Activated CD4-positive, alpha-beta T cell treated with anti-CD3 and anti-CD28 coated beads for 36 hours (primary cell): ENCODE measurements around the gene FAM234B. TPM values are rescaled to one million over a fixed set of nuclear protein-coding genes. Genes with fewer than 3 reads are reported as not detected.

Experiments
- ATAC-seq: fragments of 200-7000 bp; cut with Tn5 transposase; one replicate; pipeline ENCODE4 v1.10.0; 2021; ENCODE audit warnings: mild to moderate bottlenecking, moderate library complexity
- CTCF ChIA-PET: fragments of 350-600 bp; sonication (Branson Sonifier 250); formaldehyde crosslinking; loops from one replicate; lab custom pipeline; 2021; ENCODE audit warnings: antibody characterized with exemption; lab: Charles Lee
- POLR2A ChIA-PET: fragments of 350-600 bp; sonication (Branson Sonifier 250); formaldehyde crosslinking; loops from one replicate; lab custom pipeline; 2021; ENCODE audit warnings: antibody characterized with exemption, inconsistent platforms; lab: Charles Lee
- DNase-seq: peaks from one replicate; pipeline ENCODE4 v3.0.0-alpha.2; 2020
- H3K27ac Mint-ChIP-seq: one replicate; pipeline ENCODE4 v1.8.0; 2021; ENCODE audit warnings: mixed read lengths
- H3K27me3 Mint-ChIP-seq: one replicate; pipeline ENCODE4 v1.8.0; 2021; ENCODE audit warnings: mixed read lengths
- H3K36me3 Mint-ChIP-seq: one replicate; pipeline ENCODE4 v1.8.0; 2021; ENCODE audit warnings: low read depth, mixed read lengths
- H3K4me1 Mint-ChIP-seq: one replicate; pipeline ENCODE4 v1.8.0; 2021; ENCODE audit warnings: mixed read lengths
- H3K4me3 Mint-ChIP-seq: one replicate; pipeline ENCODE4 v1.8.0; 2021; ENCODE audit warnings: mild to moderate bottlenecking, moderate library complexity, mixed read lengths
- H3K9me3 Mint-ChIP-seq: one replicate; pipeline ENCODE4 v1.8.0; 2021; ENCODE audit warnings: low read depth, mixed read lengths
- intact Hi-C, 2 experiments: fragments of 100-400 bp; cut with DNase I in 1 of 2; cut with micrococcal nuclease in 1 of 2; formaldehyde crosslinking; loops; one replicate each; pipeline versions ENCODE4 v1.14.2 to v1.15.1; 2022 to 2024; cut with DNase I, micrococcal nuclease
- total RNA-seq, 2 experiments: library from RNA; stranded (reverse); gene quantifications; one replicate each; pipeline ENCODE4 v1.2.3, GENCODE V29; 2021

FAM234B gene
- total RNA-seq, 2 experiments from 2014 or later = 11.1 to 12.2 TPM

GRCh38 chr12:13116259-13116658 lies 72.1 kb downstream of the FAM234B start:
- Mint-ChIP-seq H3K27me3 (peaks cover 5% of the 10 kb centered on the region), H3K27ac (no peak overlapping the region), H3K4me1 (no peaks in the 10 kb centered on the region), H3K4me3 (no peak overlapping the region), H3K9me3 (no peaks in the 10 kb centered on the region), H3K36me3 (no peaks in the 10 kb centered on the region)
- intact Hi-C loops = no loop called here
- POLR2A ChIA-PET = no interaction called here
- ATAC-seq (no peak), DNase-seq (no peak)
- CTCF ChIA-PET = interaction anchor here (1.6 kb wide), 1 partner anchor 69 kb away, joined by 4 read pairs; no protein-coding TSS in a partner anchor

- Mint-ChIP-seq H3K4me1 (no peaks in the 10 kb centered on the region), H3K36me3 (no peaks in the 10 kb centered on the region), H3K9me3 (no peaks in the 10 kb centered on the region), H3K27me3 (peaks cover 4% of the 10 kb centered on the region), H3K4me3 (no peak overlapping the region), H3K27ac (no peak overlapping the region)
- ChIA-PET CTCF (interaction anchor here (0.7 to 0.8 kb wide), 2 partner anchors 99 to 166 kb away, joined by 3 read pairs; no protein-coding TSS in a partner anchor), POLR2A (no interaction called here)
- intact Hi-C loops = no loop called here
- ATAC-seq = no peak
- no peak for DNase-seq
Measured at GRCh38 chr12:13117029-13117428, 72.8 kb downstream of the FAM234B start.

- POLR2A ChIA-PET = interaction anchor here (0.6 kb wide), 1 partner anchor 53 kb away, joined by 3 read pairs; no protein-coding TSS in a partner anchor
- no peaks in the 10 kb centered on the region for H3K9me3 Mint-ChIP-seq
Measured at GRCh38 chr12:13119826-13120225, 75.6 kb downstream of the FAM234B start.

GRCh38 chr12:13120413-13120812 lies 76.2 kb downstream of the FAM234B start:
- POLR2A ChIA-PET = no interaction called here
- intact Hi-C loops = no loop called here
- CTCF ChIA-PET = interaction anchor here (0.7 kb wide), 1 partner anchor 207 kb away, joined by 3 read pairs; no protein-coding TSS in a partner anchor
- no peaks in the 10 kb centered on the region for H3K4me1 Mint-ChIP-seq
- ATAC-seq (no peak), DNase-seq (no peak)
- H3K9me3 Mint-ChIP-seq = no peaks in the 10 kb centered on the region
- no peak overlapping the region for H3K27ac Mint-ChIP-seq
- no peaks in the 10 kb centered on the region for H3K36me3 Mint-ChIP-seq
- H3K4me3 Mint-ChIP-seq = no peak overlapping the region
- no peaks in the 10 kb centered on the region for H3K27me3 Mint-ChIP-seq

More at GRCh38 chr12:13119826-13120225, 75.6 kb downstream of the FAM234B start:
- Mint-ChIP-seq H3K27ac (no peak overlapping the region), H3K4me1 (no peaks in the 10 kb centered on the region), H3K27me3 (no peaks in the 10 kb centered on the region), H3K36me3 (no peaks in the 10 kb centered on the region), H3K4me3 (no peak overlapping the region)
- no peak for ATAC-seq
- intact Hi-C loops = no loop called here
- no peak for DNase-seq
- CTCF ChIA-PET = no interaction called here

GRCh38 chr12:13121568-13121967 lies 77.4 kb downstream of the FAM234B start:
- Mint-ChIP-seq H3K27ac (no peak overlapping the region), H3K27me3 (no peaks in the 10 kb centered on the region), H3K9me3 (no peaks in the 10 kb centered on the region), H3K36me3 (no peaks in the 10 kb centered on the region), H3K4me1 (no peaks in the 10 kb centered on the region), H3K4me3 (no peak overlapping the region)
- no peak for DNase-seq
- ChIA-PET POLR2A (interaction anchor here (0.6 kb wide), 1 partner anchor 75 kb away, joined by 3 read pairs; the partner anchor contains the start of gene EMP1), CTCF (no interaction called here)
- ATAC-seq = no peak
- intact Hi-C loops = no loop called here

GRCh38 chr12:13124656-13125505 lies 80.7 kb downstream of the FAM234B start:
- intact Hi-C loops = no loop called here
- H3K4me3 Mint-ChIP-seq = no peak overlapping the region
- POLR2A ChIA-PET = interaction anchor here (0.7 kb wide), 1 partner anchor 131 kb away, joined by 4 read pairs; no protein-coding TSS in a partner anchor
- no peaks in the 10 kb centered on the region for H3K27me3 Mint-ChIP-seq
- no peak overlapping the region for H3K27ac Mint-ChIP-seq
- no peaks in the 10 kb centered on the region for H3K36me3 Mint-ChIP-seq
- ATAC-seq (no peak), DNase-seq (no peak)
- no peaks in the 10 kb centered on the region for H3K4me1 Mint-ChIP-seq
- H3K9me3 Mint-ChIP-seq = no peaks in the 10 kb centered on the region
- CTCF ChIA-PET = no interaction called here

- DNase-seq (no peak), ATAC-seq (no peak)
- ChIA-PET POLR2A (no interaction called here), CTCF (no interaction called here)
- Mint-ChIP-seq H3K4me1 (no peaks in the 10 kb centered on the region), H3K36me3 (no peaks in the 10 kb centered on the region), H3K27me3 (peaks cover 4% of the 10 kb centered on the region), H3K27ac (no peak overlapping the region), H3K9me3 (no peaks in the 10 kb centered on the region), H3K4me3 (no peak overlapping the region)
- intact Hi-C loops = no loop called here
Measured at GRCh38 chr12:13125996-13126395, 81.8 kb downstream of the FAM234B start.

GRCh38 chr12:13126494-13126893 lies 82.3 kb downstream of the FAM234B start:
- Mint-ChIP-seq H3K9me3 (no peaks in the 10 kb centered on the region), H3K36me3 (no peaks in the 10 kb centered on the region), H3K4me3 (no peak overlapping the region), H3K4me1 (no peaks in the 10 kb centered on the region), H3K27ac (no peak overlapping the region), H3K27me3 (peaks cover 4% of the 10 kb centered on the region)
- intact Hi-C loops = no loop called here
- ATAC-seq (no peak), DNase-seq (no peak)
- ChIA-PET CTCF (no interaction called here), POLR2A (no interaction called here)

- Mint-ChIP-seq H3K36me3 (no peaks in the 10 kb centered on the region), H3K4me3 (no peak overlapping the region), H3K27me3 (peaks cover 4% of the 10 kb centered on the region), H3K4me1 (no peaks in the 10 kb centered on the region), H3K9me3 (no peaks in the 10 kb centered on the region), H3K27ac (no peak overlapping the region)
- ATAC-seq (no peak), DNase-seq (no peak)
- ChIA-PET POLR2A (no interaction called here), CTCF (no interaction called here)
- intact Hi-C loops = no loop called here
Measured at GRCh38 chr12:13127444-13127843, 83.3 kb downstream of the FAM234B start.

GRCh38 chr12:13128291-13128965 lies 84.2 kb downstream of the FAM234B start:
- no peaks in the 10 kb centered on the region for H3K9me3 Mint-ChIP-seq
- peaks cover 4% of the 10 kb centered on the region for H3K27me3 Mint-ChIP-seq
- POLR2A ChIA-PET = no interaction called here
- no peaks in the 10 kb centered on the region for H3K36me3 Mint-ChIP-seq
- H3K4me3 Mint-ChIP-seq = no peak overlapping the region
- intact Hi-C loops = no loop called here
- CTCF ChIA-PET = interaction anchor here (0.8 to 1.0 kb wide), 3 partner anchors 30 to 83 kb away, joined by 3 to 4 read pairs (median 3); no protein-coding TSS in a partner anchor
- no peak overlapping the region for H3K27ac Mint-ChIP-seq
- DNase-seq (no peak), ATAC-seq (no peak)
- no peaks in the 10 kb centered on the region for H3K4me1 Mint-ChIP-seq

- ChIA-PET CTCF (no interaction called here), POLR2A (no interaction called here)
- Mint-ChIP-seq H3K9me3 (no peaks in the 10 kb centered on the region), H3K27me3 (peaks cover 4% of the 10 kb centered on the region), H3K36me3 (no peaks in the 10 kb centered on the region), H3K4me1 (no peaks in the 10 kb centered on the region), H3K4me3 (no peak overlapping the region), H3K27ac (no peak overlapping the region)
- ATAC-seq (no peak), DNase-seq (no peak)
- intact Hi-C loops = no loop called here
Measured at GRCh38 chr12:13130981-13131380, 86.8 kb downstream of the FAM234B start.
